HepG2 (cell line): Measurements from ENCODE around the gene UMPS. TPM values are rescaled to one million over a fixed set of nuclear protein-coding genes. Genes with fewer than 3 reads are reported as not detected.

Experiments used
- ADNP ChIP-seq: sonication (generic); formaldehyde crosslinking; IDR thresholded peaks from 2 replicates; pipeline ENCODE4 v1.4.0; 2020; ENCODE audit warnings: missing genetic modification reagents
- AKAP8 ChIP-seq: sonication (generic); formaldehyde crosslinking; IDR thresholded peaks from 2 replicates; pipeline ENCODE4 v1.5.1; 2020; ENCODE audit warnings: mild to moderate bottlenecking, missing genetic modification reagents
- ARID3A ChIP-seq: IDR thresholded peaks from 2 replicates; pipeline ENCODE4 v1.6.1; 2012; ENCODE audit warnings: low read depth, low read length, improper control_type of control experiment
- DR1 ChIP-seq: sonication (generic); formaldehyde crosslinking; IDR thresholded peaks from 2 replicates; pipeline ENCODE4 v1.8.0; 2021; ENCODE audit warnings: mild to moderate bottlenecking, missing genetic modification reagents, inconsistent platforms
- HMGA1 ChIP-seq: sonication (generic); formaldehyde crosslinking; conservative IDR thresholded peaks from 2 replicates; pipeline ENCODE4 v1.4.0; 2020; ENCODE audit warnings: missing genetic modification reagents
- MATR3 ChIP-seq: sonication (generic); formaldehyde crosslinking; IDR thresholded peaks from 2 replicates; pipeline ENCODE4 v1.4.0; 2020; ENCODE audit warnings: missing genetic modification reagents
- MLLT10 ChIP-seq: sonication (generic); formaldehyde crosslinking; IDR thresholded peaks from 2 replicates; pipeline ENCODE4 v1.4.0; 2020; ENCODE audit warnings: missing genetic modification reagents
- MLX ChIP-seq: IDR thresholded peaks from 2 replicates; pipeline ENCODE4 v1.6.1; 2016
- MXD3 ChIP-seq: IDR thresholded peaks from 2 replicates; pipeline ENCODE4 v1.6.1; 2016; ENCODE audit warnings: mild to moderate bottlenecking, missing biosample characterization, missing genetic modification reagents
- RAD51 ChIP-seq: fragments of 450-650 bp; IDR thresholded peaks from 2 replicates; pipeline ENCODE4 v1.6.1; 2016; ENCODE audit warnings: borderline replicate concordance
- RBFOX2 ChIP-seq: fragments of 200-400 bp; formaldehyde crosslinking; IDR thresholded peaks from 2 replicates; pipeline ENCODE4 v1.6.1; 2017; ENCODE audit warnings: low read depth, mild to moderate bottlenecking, low read length
- RELA ChIP-seq: sonication (generic); formaldehyde crosslinking; IDR thresholded peaks from 2 replicates; pipeline ENCODE4 v1.4.0; 2020; ENCODE audit warnings: missing genetic modification reagents
- SNAPC2 ChIP-seq: sonication (generic); formaldehyde crosslinking; IDR thresholded peaks from 2 replicates; pipeline ENCODE4 v1.8.1; 2022; ENCODE audit warnings: mild to moderate bottlenecking, missing genetic modification reagents
- TOE1 ChIP-seq: sonication (generic); formaldehyde crosslinking; IDR thresholded peaks from 2 replicates; pipeline ENCODE4 v1.4.0; 2020; ENCODE audit warnings: mild to moderate bottlenecking, missing genetic modification reagents
- UBTF ChIP-seq: sonication (generic); formaldehyde crosslinking; IDR thresholded peaks from 2 replicates; pipeline ENCODE4 v1.4.0; 2020; ENCODE audit warnings: mild to moderate bottlenecking, missing genetic modification reagents
- ZBTB4 ChIP-seq: sonication (generic); formaldehyde crosslinking; IDR thresholded peaks from 2 replicates; pipeline ENCODE4 v1.4.0; 2020; ENCODE audit warnings: missing genetic modification reagents, mild to moderate bottlenecking, borderline replicate concordance
- ZFX ChIP-seq: sonication (generic); formaldehyde crosslinking; IDR thresholded peaks from 2 replicates; pipeline ENCODE4 v1.4.0; 2020; ENCODE audit warnings: mild to moderate bottlenecking, low read depth, missing genetic modification reagents, moderate library complexity
- ZNF577 ChIP-seq: sonication (generic); formaldehyde crosslinking; IDR thresholded peaks from 2 replicates; pipeline ENCODE4 v1.4.0; 2020; ENCODE audit warnings: mild to moderate bottlenecking, low read depth, missing genetic modification reagents, borderline replicate concordance
- ZNF607 ChIP-seq: sonication (generic); formaldehyde crosslinking; IDR thresholded peaks from 2 replicates; pipeline ENCODE4 v1.5.1; 2020; ENCODE audit warnings: missing genetic modification reagents, mild to moderate bottlenecking, borderline replicate concordance
- ZNF775 ChIP-seq: sonication (generic); formaldehyde crosslinking; IDR thresholded peaks from 2 replicates; pipeline ENCODE4 v1.4.0; 2020; ENCODE audit warnings: missing genetic modification reagents, mild to moderate bottlenecking, moderate library complexity, borderline replicate concordance
- ZNF891 ChIP-seq: sonication (generic); formaldehyde crosslinking; IDR thresholded peaks from 2 replicates; pipeline ENCODE4 v1.5.0; 2020; ENCODE audit warnings: mild to moderate bottlenecking, missing genetic modification reagents
- ZSCAN29 ChIP-seq: sonication (generic); formaldehyde crosslinking; conservative IDR thresholded peaks from 2 replicates; pipeline ENCODE4 v1.4.0; 2020; ENCODE audit warnings: mild to moderate bottlenecking, missing genetic modification reagents
- polyA plus RNA-seq, 8 experiments: library from polyadenylated mRNA; depleted of rRNA in 3 of 8; stranded (reverse) in 7 of 8; unstranded in 1 of 8; fragments of >200 nt; fragmentation: Illumina TruSeq in 4 of 8; extraction: Trizol in 4 of 8; gene quantifications; 2 replicates each; pipeline versions ENCODE4 v1.2.1 to v1.2.3, GENCODE V29; 2011 to 2016; ENCODE audit warnings: low read depth in 4 of 8, missing spikeins in 1 of 8, mixed read lengths in 1 of 8; ENCODE audit not compliant: insufficient read depth in 1 of 8
- total RNA-seq, 5 experiments: library from RNA; depleted of rRNA; stranded (reverse); fragments of >200 nt; fragmentation: Illumina TruSeq; extraction: Trizol; gene quantifications; 2 replicates each; pipeline ENCODE4 v1.2.3, GENCODE V29; 2016; ENCODE audit warnings: low read depth in 1 of 5

The UMPS gene
- total and polyA plus RNA-seq, 2 of the 13 experiments (the other 11 are each of a cell fraction or from before 2014, with no cell fraction given): 52.7 to 74.2 TPM

GRCh38 chr3:124730129-124730940, at the start of gene UMPS (continued):
- TF ChIP-seq MXD3 (CRISPR knock-in tag): peak; percentile 66; the same call in 1 of the 2 replicates
- peak; percentile 88 for TF ChIP-seq ZFX (CRISPR knock-in tag)
- peak; percentile 96 for TF ChIP-seq RBFOX2
- no peak for TF ChIP-seq MLX (CRISPR knock-in tag)
- no peak for TF ChIP-seq SNAPC2 (CRISPR knock-in tag)
- no peak for TF ChIP-seq AKAP8 (CRISPR knock-in tag)
- TF ChIP-seq ZSCAN29: 0 out of 2 replicates have a peak, but pooled peaks have one; percentile 33
- no peak for TF ChIP-seq MATR3 (CRISPR knock-in tag)
- peak; percentile 57 for TF ChIP-seq UBTF (CRISPR knock-in tag)
- TF ChIP-seq TOE1: no peak
- TF ChIP-seq MLLT10 (CRISPR knock-in tag): no peak
- no peak for TF ChIP-seq HMGA1 (CRISPR knock-in tag)
- peak; percentile 67; the same call in 1 of the 2 replicates for TF ChIP-seq ZBTB4 (CRISPR knock-in tag)
- TF ChIP-seq ZNF891 (CRISPR knock-in tag): no peak; the same call in none of the 2 replicates
- TF ChIP-seq ZNF607 (CRISPR knock-in tag): 0 out of 2 replicates have a peak, but pooled peaks have one; percentile 63
- no peak for TF ChIP-seq ZNF577 (CRISPR knock-in tag)
- no peak for TF ChIP-seq ZNF775 (CRISPR knock-in tag)
- peak; percentile 76 for TF ChIP-seq DR1 (CRISPR knock-in tag)
- no peak for TF ChIP-seq ADNP (CRISPR knock-in tag)
- TF ChIP-seq ARID3A: no peak
- TF ChIP-seq RAD51: no peak
- peak; percentile 84; the same call in 1 of the 2 replicates for TF ChIP-seq RELA (CRISPR knock-in tag)
